ENCODE measurements around the gene SLC37A1.

Gene SLC37A1

DNA sequence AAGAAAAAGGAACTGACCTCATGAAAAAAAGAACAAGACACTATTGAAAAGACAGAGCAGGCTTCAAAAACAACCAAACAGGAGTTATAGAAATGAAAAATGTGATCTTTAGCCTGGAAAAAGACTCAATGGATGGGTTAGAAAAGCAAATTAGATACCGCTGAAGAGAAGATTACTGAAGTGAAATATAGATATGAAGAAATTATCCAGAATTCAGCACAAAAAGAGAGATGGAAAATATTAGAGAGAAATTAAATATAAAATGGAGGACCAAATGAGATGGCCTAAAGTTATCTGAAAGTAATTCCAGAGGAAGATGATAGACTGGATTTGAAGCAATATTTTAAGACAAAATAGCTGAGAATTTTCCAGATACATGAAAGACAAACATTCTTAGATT lies 63.0 kb downstream of the SLC37A1 start:
- no peak overlapping the region for H3K4me3 ChIP-seq (ENCODE audit: low read depth, low read length)
- TF ChIP-seq, protein P1, sequence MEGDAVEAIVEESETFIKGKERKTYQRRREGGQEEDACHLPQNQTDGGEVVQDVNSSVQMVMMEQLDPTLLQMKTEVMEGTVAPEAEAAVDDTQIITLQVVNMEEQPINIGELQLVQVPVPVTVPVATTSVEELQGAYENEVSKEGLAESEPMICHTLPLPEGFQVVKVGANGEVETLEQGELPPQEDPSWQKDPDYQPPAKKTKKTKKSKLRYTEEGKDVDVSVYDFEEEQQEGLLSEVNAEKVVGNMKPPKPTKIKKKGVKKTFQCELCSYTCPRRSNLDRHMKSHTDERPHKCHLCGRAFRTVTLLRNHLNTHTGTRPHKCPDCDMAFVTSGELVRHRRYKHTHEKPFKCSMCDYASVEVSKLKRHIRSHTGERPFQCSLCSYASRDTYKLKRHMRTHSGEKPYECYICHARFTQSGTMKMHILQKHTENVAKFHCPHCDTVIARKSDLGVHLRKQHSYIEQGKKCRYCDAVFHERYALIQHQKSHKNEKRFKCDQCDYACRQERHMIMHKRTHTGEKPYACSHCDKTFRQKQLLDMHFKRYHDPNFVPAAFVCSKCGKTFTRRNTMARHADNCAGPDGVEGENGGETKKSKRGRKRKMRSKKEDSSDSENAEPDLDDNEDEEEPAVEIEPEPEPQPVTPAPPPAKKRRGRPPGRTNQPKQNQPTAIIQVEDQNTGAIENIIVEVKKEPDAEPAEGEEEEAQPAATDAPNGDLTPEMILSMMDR (IDR thresholded peaks at IDR 0.05; ENCODE audit: insufficient read depth, low read depth, low read length, missing control alignments) = no peak
- no peak for DNase-seq (ENCODE audit: low read depth)

DNA sequence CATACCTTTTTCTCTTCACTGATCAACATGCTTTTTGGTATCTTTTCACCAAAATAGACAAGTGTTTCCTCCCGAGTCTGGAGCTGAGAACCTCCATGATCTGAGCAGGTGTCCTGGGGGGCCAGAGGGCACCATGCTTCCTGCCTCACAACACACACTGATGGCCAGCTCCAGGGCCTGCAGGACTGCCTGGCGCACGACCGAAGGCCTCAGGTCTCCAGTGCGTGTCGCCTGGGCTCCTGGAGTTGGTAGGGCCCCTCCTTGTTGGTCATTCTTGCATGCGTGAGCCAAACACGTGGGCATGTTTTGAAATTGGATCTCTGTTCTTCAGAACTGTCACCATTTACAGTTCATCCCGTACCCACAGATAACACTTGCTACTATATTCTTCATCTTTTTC lies 64.4 kb downstream of the SLC37A1 start:
- no peak overlapping the region for H3K4me3 ChIP-seq (ENCODE audit: low read depth, low read length)
- TF ChIP-seq, protein P1 (IDR thresholded peaks at IDR 0.05; ENCODE audit: insufficient read depth, low read depth, low read length, missing control alignments) = no peak
- DNase-seq (ENCODE audit: low read depth) = no peak

GRCh38 chr21:42578761-42579415 lies 65.2 kb downstream of the SLC37A1 start:
- H3K4me3 ChIP-seq (ENCODE audit: low read depth, low read length) = no peak overlapping the region
- no peak for DNase-seq (ENCODE audit: low read depth)
- TF ChIP-seq, protein P1 (IDR thresholded peaks at IDR 0.05; ENCODE audit: insufficient read depth, low read depth, low read length, missing control alignments) = no peak

GRCh38 chr21:42579456-42580075 lies 65.9 kb downstream of the SLC37A1 start:
- DNase-seq (ENCODE audit: low read depth) = no peak
- no peak overlapping the region for H3K4me3 ChIP-seq (ENCODE audit: low read depth, low read length)
- TF ChIP-seq, protein P1 (IDR thresholded peaks at IDR 0.05; ENCODE audit: insufficient read depth, low read depth, low read length, missing control alignments) = no peak

DNA sequence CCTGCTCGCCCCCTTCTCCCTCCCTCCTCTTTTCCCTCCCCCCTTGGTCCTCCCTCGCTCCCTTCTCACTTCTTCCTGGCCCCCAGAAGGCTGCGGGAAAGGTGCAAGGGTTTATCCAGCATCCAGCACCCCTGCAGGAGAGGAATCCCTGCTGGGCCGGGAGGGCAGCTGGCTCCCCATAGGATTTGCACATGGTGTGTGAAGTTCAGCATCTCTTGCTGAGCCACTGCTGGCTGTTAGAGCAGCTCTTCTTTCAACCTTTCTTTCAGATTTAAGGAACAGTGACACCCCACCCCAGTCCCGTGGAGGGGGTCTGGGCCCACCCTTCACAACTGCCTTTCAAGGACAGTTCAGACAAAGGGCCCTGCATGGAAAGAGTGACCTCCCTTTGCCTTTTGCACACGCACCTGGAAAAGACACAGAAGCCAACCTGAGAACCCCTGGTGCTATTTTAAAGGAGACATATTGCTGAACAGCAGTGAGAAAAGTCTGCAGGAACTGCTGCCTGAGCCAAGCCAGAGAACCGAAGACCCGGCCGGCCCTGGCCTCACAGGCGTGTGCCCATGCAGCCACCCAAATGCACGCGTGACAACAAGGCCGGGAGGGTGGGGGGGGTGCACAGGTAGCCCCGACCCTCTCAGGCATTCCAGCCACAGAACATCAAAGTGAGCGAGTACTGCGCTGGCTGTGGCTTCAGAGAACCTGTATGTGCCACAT lies 66.6 kb downstream of the SLC37A1 start:
- H3K4me3 ChIP-seq (ENCODE audit: low read depth, low read length) = no peak overlapping the region
- TF ChIP-seq, protein P1 (IDR thresholded peaks at IDR 0.05; ENCODE audit: insufficient read depth, low read depth, low read length, missing control alignments) = no peak
- no peak for DNase-seq (ENCODE audit: low read depth)

- DNase-seq (ENCODE audit: low read depth) = no peak
- H3K4me3 ChIP-seq (ENCODE audit: low read depth, low read length) = no peak overlapping the region
- TF ChIP-seq, protein P1 (IDR thresholded peaks at IDR 0.05; ENCODE audit: insufficient read depth, low read depth, low read length, missing control alignments) = no peak
Measured at GRCh38 chr21:42580793-42581321, 67.2 kb downstream of the SLC37A1 start.

All from GM12865 (cell line).